HG03095 (cell line): ENCODE measurements around the gene ACO1.

Source experiments
- ATAC-seq: cut with Tn5 transposase; IDR thresholded peaks from one replicate; pipeline ENCODE4 v1.9.1; 2021; ENCODE audit warnings: moderate library complexity; ENCODE audit not compliant: unreplicated experiment

ACO1 gene

GRCh38 chr9:32414856-32415255 is 30.4 kb downstream of the ACO1 start:
- ATAC-seq: no peak

GRCh38 chr9:32419921-32420320 is 35.5 kb downstream of the ACO1 start:
- ATAC-seq: no peak

- ATAC-seq: no peak
These were observed 37.9 kb downstream of the ACO1 start for GRCh38 chr9:32422237-32422806.

GRCh38 chr9:32423371-32423770 is 38.9 kb downstream of the ACO1 start:
- no peak for ATAC-seq

- ATAC-seq: no peak
These were observed 40.2 kb downstream of the ACO1 start for GRCh38 chr9:32424616-32425015.

- no peak for ATAC-seq
These were observed 42.0 kb downstream of the ACO1 start for GRCh38 chr9:32426278-32426939.

- ATAC-seq: no peak
These were observed 42.8 kb downstream of the ACO1 start for GRCh38 chr9:32427111-32427873.

- no peak for ATAC-seq
These were observed 46.3 kb downstream of the ACO1 start for GRCh38 chr9:32430720-32431119.

- no peak for ATAC-seq
These were observed 46.8 kb downstream of the ACO1 start for GRCh38 chr9:32431196-32431595.

GRCh38 chr9:32431940-32432555 is 47.6 kb downstream of the ACO1 start:
- no peak for ATAC-seq

GRCh38 chr9:32434892-32435291 is 50.4 kb downstream of the ACO1 start:
- ATAC-seq: no peak

GRCh38 chr9:32441678-32442077 is 57.2 kb downstream of the ACO1 start:
- no peak for ATAC-seq

GRCh38 chr9:32442433-32442832 is 58.0 kb downstream of the ACO1 start:
- no peak for ATAC-seq

- ATAC-seq: no peak
These were observed 65.5 kb downstream of the ACO1 start for GRCh38 chr9:32449969-32450368.

- no peak for ATAC-seq
These were observed 69.8 kb downstream of the ACO1 start for GRCh38 chr9:32454280-32454679.

- no peak for ATAC-seq
These were observed 71.3 kb downstream of the ACO1 start for GRCh38 chr9:32455738-32456137.

- ATAC-seq: no peak
These were observed 72.1 kb downstream of the ACO1 start for GRCh38 chr9:32456564-32456963.

- ATAC-seq: no peak
These were observed 79.3 kb downstream of the ACO1 start for GRCh38 chr9:32463500-32464293.

- no peak for ATAC-seq
These were observed 84.3 kb downstream of the ACO1 start for GRCh38 chr9:32468740-32469139.

- ATAC-seq: no peak
These were observed 87.9 kb downstream of the ACO1 start for GRCh38 chr9:32472344-32472743.

- ATAC-seq: no peak
These were observed 98.9 kb downstream of the ACO1 start for GRCh38 chr9:32483343-32483742.
